ENCODE results near the gene PTP4A2.
"Not testable (repeated sequence)": the region's sequence is repeated elsewhere in the genome, so short reads cannot be mapped to it uniquely, and the experiment has no call there.

PTP4A2 gene

GRCh38 chr1:31931593-31932225, 6.5 kb downstream of the PTP4A2 start:
- Histone ChIP-seq H3K27me3 (ENCODE audit: control insufficient read depth, insufficient read depth, low read length) (no peaks in the 10 kb centered on the region), H3K9me3 (ENCODE audit: control insufficient read depth, low read depth, low read length) (no peaks in the 10 kb centered on the region), H3K4me3 (ENCODE audit: low read length) (no peak overlapping the region), H3K9ac (ENCODE audit: low read length) (no peak overlapping the region), H3K27ac (ENCODE audit: low read length) (no peak overlapping the region), H3K36me3 (ENCODE audit: control insufficient read depth, low read depth, low read length) (no peaks in the 10 kb centered on the region), H3K4me1 (ENCODE audit: control insufficient read depth, low read depth, low read length) (peaks cover 34% of the 10 kb centered on the region)

DNA sequence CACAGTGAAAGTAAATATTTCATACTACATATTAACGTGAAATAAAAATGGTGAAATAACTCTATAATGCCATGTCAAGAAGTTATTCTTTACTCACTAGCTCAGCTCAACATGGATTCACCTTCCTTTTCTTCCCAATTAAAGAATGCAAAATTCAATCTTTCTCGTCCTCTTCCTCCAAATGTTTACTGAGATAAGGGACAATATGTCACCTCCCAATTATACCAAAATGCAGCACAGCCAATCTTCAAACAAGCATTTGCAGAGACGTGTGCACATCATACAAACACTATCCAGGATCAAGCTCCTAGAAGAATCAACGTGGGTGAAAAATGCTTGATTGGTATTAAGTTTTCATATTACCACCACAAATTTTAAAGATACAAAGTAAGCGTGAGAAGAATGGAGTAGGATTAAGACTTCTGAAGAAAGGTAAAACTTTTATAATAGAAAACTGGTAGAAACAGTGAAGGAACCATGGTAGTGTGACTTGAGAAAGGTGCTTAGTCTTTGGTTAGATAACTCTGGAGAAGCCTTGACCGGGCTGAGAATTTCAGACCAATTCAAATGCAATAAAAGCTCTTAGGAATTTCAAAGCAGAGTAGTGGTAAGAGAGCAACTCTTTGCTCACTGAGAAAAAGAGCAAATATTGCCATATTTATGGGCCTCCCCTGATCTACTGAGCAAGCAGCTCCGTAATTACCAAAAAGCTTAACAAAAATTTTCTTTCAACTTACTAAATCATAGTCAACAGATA, 7.2 kb downstream of the PTP4A2 start:
- Histone ChIP-seq H3K27ac (ENCODE audit: low read length) (no peak overlapping the region), H3K27me3 (ENCODE audit: control insufficient read depth, insufficient read depth, low read length) (no peaks in the 10 kb centered on the region), H3K4me3 (ENCODE audit: low read length) (no peak overlapping the region), H3K36me3 (ENCODE audit: control insufficient read depth, low read depth, low read length) (no peaks in the 10 kb centered on the region), H3K9ac (ENCODE audit: low read length) (no peak overlapping the region), H3K9me3 (ENCODE audit: control insufficient read depth, low read depth, low read length) (no peaks in the 10 kb centered on the region), H3K4me1 (ENCODE audit: control insufficient read depth, low read depth, low read length) (peaks cover 34% of the 10 kb centered on the region)

DNA sequence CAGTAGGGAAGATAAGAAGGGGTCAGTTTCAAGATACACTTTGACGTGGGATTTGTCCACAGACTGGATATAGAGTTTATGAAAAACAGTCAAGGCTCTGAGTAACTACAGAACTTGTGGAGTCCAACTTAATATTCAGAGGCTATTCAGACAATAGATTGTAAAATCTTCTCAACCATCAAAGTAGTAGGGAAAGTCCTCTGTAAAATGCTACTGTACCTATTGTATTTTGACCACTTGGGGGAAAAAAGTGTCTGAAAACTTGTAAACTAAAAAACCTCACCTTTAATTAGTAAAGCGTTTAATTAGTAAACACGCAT, 10.5 kb downstream of the PTP4A2 start:
- no peak overlapping the region for H3K4me3 ChIP-seq (ENCODE audit: low read length)
- no peak overlapping the region for H3K27ac ChIP-seq (ENCODE audit: low read length)
- H3K9ac ChIP-seq (ENCODE audit: low read length) = no peak overlapping the region
- H3K36me3 ChIP-seq (ENCODE audit: control insufficient read depth, low read depth, low read length) = no peaks in the 10 kb centered on the region
- peaks cover 35% of the 10 kb centered on the region for H3K4me1 ChIP-seq (ENCODE audit: control insufficient read depth, low read depth, low read length)
- H3K27me3 ChIP-seq (ENCODE audit: control insufficient read depth, insufficient read depth, low read length) = no peaks in the 10 kb centered on the region
- no peaks in the 10 kb centered on the region for H3K9me3 ChIP-seq (ENCODE audit: control insufficient read depth, low read depth, low read length)

- H3K27me3 ChIP-seq (ENCODE audit: control insufficient read depth, insufficient read depth, low read length) = no peaks in the 10 kb centered on the region
- H3K4me3 ChIP-seq (ENCODE audit: low read length) = no peak overlapping the region
- no peaks in the 10 kb centered on the region for H3K9me3 ChIP-seq (ENCODE audit: control insufficient read depth, low read depth, low read length)
- no peak overlapping the region for H3K27ac ChIP-seq (ENCODE audit: low read length)
- H3K4me1 ChIP-seq (ENCODE audit: control insufficient read depth, low read depth, low read length) = peaks cover 29% of the 10 kb centered on the region
- H3K36me3 ChIP-seq (ENCODE audit: control insufficient read depth, low read depth, low read length) = no peaks in the 10 kb centered on the region
- no peak overlapping the region for H3K9ac ChIP-seq (ENCODE audit: low read length)
Measured at GRCh38 chr1:31926853-31927660, 11.1 kb downstream of the PTP4A2 start.

DNA sequence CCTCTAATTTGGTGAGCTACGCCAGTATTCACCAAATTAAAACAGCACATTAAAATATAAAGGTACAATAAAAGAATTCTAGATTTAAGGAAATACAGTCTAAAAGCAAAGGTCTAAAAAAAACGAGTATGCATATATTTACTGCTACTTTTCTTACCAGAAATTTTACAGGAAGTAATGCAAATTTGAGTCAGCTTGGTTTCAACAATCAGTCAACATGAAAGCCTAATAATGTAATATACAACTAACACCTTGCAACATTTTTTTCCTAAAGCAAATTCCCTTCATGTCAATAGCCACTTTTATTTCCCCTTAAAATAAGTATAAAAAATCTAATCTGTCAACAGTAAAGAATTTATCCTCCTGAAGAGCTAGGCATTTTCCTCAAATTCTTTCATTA, 11.9 kb downstream of the PTP4A2 start:
- no peaks in the 10 kb centered on the region for H3K9me3 ChIP-seq (ENCODE audit: control insufficient read depth, low read depth, low read length)
- no peak overlapping the region for H3K9ac ChIP-seq (ENCODE audit: low read length)
- H3K4me3 ChIP-seq (ENCODE audit: low read length) = no peak overlapping the region
- H3K4me1 ChIP-seq (ENCODE audit: control insufficient read depth, low read depth, low read length) = peaks cover 21% of the 10 kb centered on the region
- H3K27ac ChIP-seq (ENCODE audit: low read length) = no peak overlapping the region
- H3K27me3 ChIP-seq (ENCODE audit: control insufficient read depth, insufficient read depth, low read length) = no peaks in the 10 kb centered on the region
- no peaks in the 10 kb centered on the region for H3K36me3 ChIP-seq (ENCODE audit: control insufficient read depth, low read depth, low read length)

GRCh38 chr1:31925824-31926223, 12.3 kb downstream of the PTP4A2 start:
- H3K27ac ChIP-seq (ENCODE audit: low read length); H3K9me3 ChIP-seq (ENCODE audit: control insufficient read depth, low read depth, low read length); H3K4me3 ChIP-seq (ENCODE audit: low read length); H3K9ac ChIP-seq (ENCODE audit: low read length); H3K36me3 ChIP-seq (ENCODE audit: control insufficient read depth, low read depth, low read length); H3K27me3 ChIP-seq (ENCODE audit: control insufficient read depth, insufficient read depth, low read length): not testable (repeated sequence)
- peaks cover 17% of the 10 kb centered on the region for H3K4me1 ChIP-seq (ENCODE audit: control insufficient read depth, low read depth, low read length)

DNA sequence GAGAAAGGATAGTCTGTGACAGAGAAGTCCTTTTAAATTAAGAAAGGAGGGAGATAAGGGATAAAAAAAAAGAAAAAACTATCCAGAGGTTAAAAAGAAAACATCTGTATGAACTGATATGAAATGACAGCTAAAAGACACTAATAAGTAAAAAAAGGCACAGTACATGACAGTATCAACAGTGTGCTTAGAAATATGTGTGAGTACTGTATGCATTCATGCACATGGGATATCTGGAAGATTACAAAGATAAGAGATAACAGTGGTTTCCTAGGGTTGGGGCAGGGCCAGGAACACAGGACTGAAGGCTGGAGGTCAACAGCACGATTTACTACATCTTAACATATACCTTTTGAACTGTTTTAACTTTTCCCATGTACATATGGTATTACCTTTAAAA, 13.3 kb downstream of the PTP4A2 start:
- Histone ChIP-seq H3K27me3 (ENCODE audit: control insufficient read depth, insufficient read depth, low read length) (no peaks in the 10 kb centered on the region), H3K9me3 (ENCODE audit: control insufficient read depth, low read depth, low read length) (no peaks in the 10 kb centered on the region), H3K9ac (ENCODE audit: low read length) (no peak overlapping the region), H3K36me3 (ENCODE audit: control insufficient read depth, low read depth, low read length) (no peaks in the 10 kb centered on the region), H3K4me3 (ENCODE audit: low read length) (no peak overlapping the region), H3K4me1 (ENCODE audit: control insufficient read depth, low read depth, low read length) (peaks cover 15% of the 10 kb centered on the region), H3K27ac (ENCODE audit: low read length) (no peak overlapping the region)

DNA sequence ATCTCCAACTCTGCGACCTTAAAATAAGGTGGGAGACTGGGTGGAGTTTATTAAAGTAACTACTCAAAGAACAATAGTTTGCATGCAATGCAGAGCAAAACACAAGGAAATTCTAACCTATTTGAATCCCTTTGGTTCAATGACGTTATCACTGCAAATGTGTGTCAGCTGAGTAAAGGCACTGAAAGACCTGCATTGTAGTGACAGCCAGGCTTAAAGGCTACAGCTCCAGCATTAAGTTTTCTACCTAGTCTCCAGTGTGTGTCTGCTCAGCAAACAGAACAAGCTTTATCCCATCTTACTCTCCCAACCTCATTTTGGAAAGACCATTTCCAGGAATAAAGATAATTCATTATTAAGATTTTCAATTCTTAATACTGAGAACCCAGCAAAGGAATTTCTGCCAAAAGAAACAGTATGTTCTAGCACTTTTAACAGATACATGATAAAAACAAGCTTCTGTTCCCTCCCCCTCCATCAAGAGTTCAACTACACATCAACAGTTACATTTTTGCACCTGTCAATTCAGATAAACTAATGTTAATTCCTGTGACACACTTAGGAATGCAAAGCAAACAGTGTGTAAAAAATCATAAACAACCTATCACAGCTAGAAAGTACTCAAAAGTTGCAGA, 14.2 kb downstream of the PTP4A2 start:
- no peaks in the 10 kb centered on the region for H3K36me3 ChIP-seq (ENCODE audit: control insufficient read depth, low read depth, low read length)
- H3K9me3 ChIP-seq (ENCODE audit: control insufficient read depth, low read depth, low read length) = no peaks in the 10 kb centered on the region
- H3K27me3 ChIP-seq (ENCODE audit: control insufficient read depth, insufficient read depth, low read length) = no peaks in the 10 kb centered on the region
- H3K4me3 ChIP-seq (ENCODE audit: low read length) = no peak overlapping the region
- H3K27ac ChIP-seq (ENCODE audit: low read length) = no peak overlapping the region
- H3K4me1 ChIP-seq (ENCODE audit: control insufficient read depth, low read depth, low read length) = peaks cover 15% of the 10 kb centered on the region
- no peak overlapping the region for H3K9ac ChIP-seq (ENCODE audit: low read length)

GRCh38 chr1:31920956-31921355, 17.2 kb downstream of the PTP4A2 start:
- Histone ChIP-seq H3K27ac (ENCODE audit: low read length) (no peak overlapping the region), H3K9me3 (ENCODE audit: control insufficient read depth, low read depth, low read length) (no peaks in the 10 kb centered on the region), H3K4me1 (ENCODE audit: control insufficient read depth, low read depth, low read length) (peaks cover 7% of the 10 kb centered on the region), H3K36me3 (ENCODE audit: control insufficient read depth, low read depth, low read length) (peaks cover 11% of the 10 kb centered on the region), H3K4me3 (ENCODE audit: low read length) (no peak overlapping the region), H3K9ac (ENCODE audit: low read length) (no peak overlapping the region), H3K27me3 (ENCODE audit: control insufficient read depth, insufficient read depth, low read length) (no peaks in the 10 kb centered on the region)

DNA sequence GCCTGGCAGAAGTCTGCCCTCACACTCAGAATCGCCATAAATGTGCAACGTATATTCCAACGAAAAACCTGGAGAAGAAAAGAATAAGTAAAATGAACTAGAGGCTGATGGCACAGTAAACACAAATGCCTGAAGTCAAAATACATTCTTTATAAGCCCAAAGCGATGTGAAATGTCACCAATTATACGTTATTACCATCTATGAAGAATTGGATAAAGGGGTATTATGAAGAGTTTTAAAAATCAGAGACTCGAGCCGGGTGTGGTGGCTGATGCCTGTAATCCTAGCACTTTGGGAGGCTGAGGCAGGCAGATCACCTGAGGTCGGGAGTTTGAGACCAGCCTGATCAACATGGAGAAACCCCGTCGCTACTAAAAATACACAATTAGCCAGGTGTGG, 18.6 kb downstream of the PTP4A2 start:
- H3K9me3 ChIP-seq (ENCODE audit: control insufficient read depth, low read depth, low read length) = no peaks in the 10 kb centered on the region

GRCh38 chr1:31915438-31915837, 22.7 kb downstream of the PTP4A2 start:
- H3K27me3 ChIP-seq (ENCODE audit: control insufficient read depth, insufficient read depth, low read length) = no peaks in the 10 kb centered on the region
- no peak overlapping the region for H3K9ac ChIP-seq (ENCODE audit: low read length)
- no peak overlapping the region for H3K27ac ChIP-seq (ENCODE audit: low read length)
- H3K36me3 ChIP-seq (ENCODE audit: control insufficient read depth, low read depth, low read length) = peaks cover 48% of the 10 kb centered on the region
- H3K9me3 ChIP-seq (ENCODE audit: control insufficient read depth, low read depth, low read length) = no peaks in the 10 kb centered on the region
- H3K4me1 ChIP-seq (ENCODE audit: control insufficient read depth, low read depth, low read length) = no peaks in the 10 kb centered on the region
- H3K4me3 ChIP-seq (ENCODE audit: low read length) = no peak overlapping the region

More for the DNA sequence above, 18.6 kb downstream of the PTP4A2 start:
- H3K27ac ChIP-seq (ENCODE audit: low read length) = no peak overlapping the region
- no peak overlapping the region for H3K9ac ChIP-seq (ENCODE audit: low read length)
- H3K4me3 ChIP-seq (ENCODE audit: low read length) = no peak overlapping the region
- peaks cover 21% of the 10 kb centered on the region for H3K36me3 ChIP-seq (ENCODE audit: control insufficient read depth, low read depth, low read length)
- no peaks in the 10 kb centered on the region for H3K4me1 ChIP-seq (ENCODE audit: control insufficient read depth, low read depth, low read length)
- H3K27me3 ChIP-seq (ENCODE audit: control insufficient read depth, insufficient read depth, low read length) = no peaks in the 10 kb centered on the region

All from iPS-18a (cell line).